WTC11 (cell line): ENCODE results near the gene IAPP. TPM values are rescaled to one million over a fixed set of nuclear protein-coding genes. Genes with fewer than 3 reads are reported as not detected.

Experiments
- ATAC-seq: fragments of 200-7000 bp; cut with Tn5 transposase; 2 replicates; pipeline ENCODE4 v1.10.0; 2021; ENCODE audit warnings: mild to moderate bottlenecking, moderate library complexity
- CTCF ChIA-PET: fragments of 300-600 bp; sonication (Branson Sonifier 250); formaldehyde crosslinking; loops from one replicate; lab custom pipeline; 2021; ENCODE audit warnings: antibody characterized with exemption; lab: Charles Lee
- POLR2A ChIA-PET: fragments of 350-600 bp; sonication (Branson Sonifier 250); formaldehyde crosslinking; loops from one replicate; lab custom pipeline; 2021; ENCODE audit warnings: antibody characterized with exemption; lab: Charles Lee
- DNase-seq: peaks from one replicate; pipeline ENCODE4 v3.0.0; 2021; ENCODE audit warnings: low spot score
- H3K27ac Mint-ChIP-seq: 2 replicates; pipeline ENCODE4 v1.8.0; 2021; ENCODE audit warnings: mixed read lengths
- H3K27me3 Mint-ChIP-seq: 2 replicates; pipeline ENCODE4 v1.8.0; 2021; ENCODE audit warnings: low read depth, mild to moderate bottlenecking, moderate library complexity, mixed read lengths
- H3K36me3 Mint-ChIP-seq: 2 replicates; pipeline ENCODE4 v1.8.0; 2021; ENCODE audit warnings: mixed read lengths
- H3K4me1 Mint-ChIP-seq: 2 replicates; pipeline ENCODE4 v1.8.0; 2022; ENCODE audit warnings: mixed read lengths
- H3K4me3 Mint-ChIP-seq: 2 replicates; pipeline ENCODE4 v1.8.0; 2021; ENCODE audit warnings: mild to moderate bottlenecking, moderate library complexity, mixed read lengths
- H3K9me3 Mint-ChIP-seq: 2 replicates; pipeline ENCODE4 v1.8.0; 2021; ENCODE audit warnings: mixed read lengths
- CBFB ChIP-seq: sonication (generic); formaldehyde crosslinking; IDR thresholded peaks from 2 replicates; pipeline ENCODE4 v1.8.1; 2022; ENCODE audit warnings: mild to moderate bottlenecking, low read depth, missing genetic modification reagents
- CREB1 ChIP-seq: sonication (generic); formaldehyde crosslinking; IDR thresholded peaks from 2 replicates; pipeline ENCODE4 v1.8.0; 2023; ENCODE audit warnings: mild to moderate bottlenecking, missing genetic modification reagents
- CTCF ChIP-seq: fragments of 200-600 bp; IDR thresholded peaks from 2 replicates; pipeline ENCODE4 v1.8.0; 2022; ENCODE audit warnings: antibody characterized with exemption
- ERG ChIP-seq: fragments of 250-450 bp; sonication (Bioruptor Pico); IDR thresholded peaks from 2 replicates; pipeline ENCODE4 v1.8.0; 2021; ENCODE audit warnings: mild to moderate bottlenecking
- ETV6 ChIP-seq: sonication (generic); formaldehyde crosslinking; IDR thresholded peaks from 2 replicates; pipeline ENCODE4 v1.8.1; 2022; ENCODE audit warnings: mild to moderate bottlenecking, missing genetic modification reagents
- FOXP1 ChIP-seq: sonication (generic); formaldehyde crosslinking; IDR thresholded peaks from 2 replicates; pipeline ENCODE4 v1.8.0; 2022; ENCODE audit warnings: missing genetic modification reagents, mild to moderate bottlenecking, moderate library complexity, borderline replicate concordance
- FOXP4 ChIP-seq: sonication (generic); formaldehyde crosslinking; IDR thresholded peaks from 2 replicates; pipeline ENCODE4 v1.8.0; 2022; ENCODE audit warnings: mild to moderate bottlenecking, missing genetic modification reagents
- GABPB1 ChIP-seq: sonication (generic); formaldehyde crosslinking; IDR thresholded peaks from 2 replicates; pipeline ENCODE4 v1.8.1; 2023; ENCODE audit warnings: mild to moderate bottlenecking, missing genetic modification reagents
- GTF2I ChIP-seq: fragments of 250-450 bp; sonication (Bioruptor Pico); conservative IDR thresholded peaks from 2 replicates; pipeline ENCODE4 v1.4.0; 2021; ENCODE audit warnings: mild to moderate bottlenecking
- JUN ChIP-seq: sonication (generic); formaldehyde crosslinking; IDR thresholded peaks from 2 replicates; pipeline ENCODE4 v1.8.0; 2023; ENCODE audit warnings: mild to moderate bottlenecking, missing genetic modification reagents
- MYBL2 ChIP-seq: sonication (generic); formaldehyde crosslinking; IDR thresholded peaks from 2 replicates; pipeline ENCODE4 v1.8.1; 2023; ENCODE audit warnings: mild to moderate bottlenecking, moderate library complexity, missing genetic modification reagents
- PREB ChIP-seq: sonication (generic); formaldehyde crosslinking; IDR thresholded peaks from 2 replicates; pipeline ENCODE4 v1.8.1; 2022; ENCODE audit warnings: mild to moderate bottlenecking, missing genetic modification reagents, moderate library complexity, borderline replicate concordance
- PRRX2 ChIP-seq: fragments of 250-450 bp; sonication (Bioruptor Pico); IDR thresholded peaks from 2 replicates; pipeline ENCODE4 v1.8.0; 2021; ENCODE audit warnings: mild to moderate bottlenecking
- STAT6 ChIP-seq: sonication (generic); formaldehyde crosslinking; conservative IDR thresholded peaks from 2 replicates; pipeline ENCODE4 v1.8.1; 2023; ENCODE audit warnings: mild to moderate bottlenecking, low read depth, missing genetic modification reagents, moderate library complexity
- TP53 ChIP-seq: sonication (generic); formaldehyde crosslinking; IDR thresholded peaks from 2 replicates; pipeline ENCODE4 v1.8.1; 2023; ENCODE audit warnings: mild to moderate bottlenecking, missing genetic modification reagents
- USF2 ChIP-seq: sonication (generic); formaldehyde crosslinking; IDR thresholded peaks from 2 replicates; pipeline ENCODE4 v1.8.1; 2023; ENCODE audit warnings: mild to moderate bottlenecking, missing genetic modification reagents, moderate library complexity
- ZMAT4 ChIP-seq: fragments of 250-450 bp; sonication (Bioruptor Pico); IDR thresholded peaks from 2 replicates; pipeline ENCODE4 v1.9.0; 2021; ENCODE audit warnings: mild to moderate bottlenecking
- ZNF138 ChIP-seq: sonication (generic); formaldehyde crosslinking; conservative IDR thresholded peaks from 2 replicates; pipeline ENCODE4 v1.8.1; 2022; ENCODE audit warnings: mild to moderate bottlenecking, moderate library complexity, missing genetic modification reagents
- ZNF512 ChIP-seq: sonication (generic); formaldehyde crosslinking; IDR thresholded peaks from 2 replicates; pipeline ENCODE4 v1.8.1; 2022; ENCODE audit warnings: missing genetic modification reagents, borderline replicate concordance
- ZSCAN18 ChIP-seq: fragments of 250-450 bp; sonication (Bioruptor Pico); IDR thresholded peaks from 2 replicates; pipeline ENCODE4 v2.1.2; 2022; ENCODE audit warnings: mild to moderate bottlenecking, moderate library complexity
- total RNA-seq: library from RNA; stranded (reverse); gene quantifications from 3 replicates; pipeline ENCODE4 v1.2.3, GENCODE V29; 2021

Gene IAPP
- total RNA-seq, 1 experiment from 2014 or later: not detected

GRCh38 chr12:21350975-21351374 lies 21.7 kb upstream of the IAPP start:
- ChIA-PET POLR2A (no interaction called here), CTCF (no interaction called here)
- Mint-ChIP-seq H3K4me1 (peaks cover 27% of the 10 kb centered on the region), H3K27ac (no peak overlapping the region), H3K4me3 (no peak overlapping the region), H3K36me3 (no peaks in the 10 kb centered on the region), H3K9me3 (no peaks in the 10 kb centered on the region), H3K27me3 (no peaks in the 10 kb centered on the region)
- TF ChIP-seq GABPB1 (CRISPR knock-in tag) (0 out of 2 replicates have a peak, but pooled peaks have one; percentile 21), TP53 (CRISPR knock-in tag) (no peak), ERG (no peak)
- DNase-seq (no peak), ATAC-seq (no peak)

- no peaks in the 10 kb centered on the region for H3K9me3 Mint-ChIP-seq
- TF ChIP-seq USF2 (CRISPR knock-in tag) (no peak), ZNF138 (no peak), CTCF (no peak), ETV6 (CRISPR knock-in tag) (no peak), ZSCAN18 (no peak), GTF2I (no peak), TP53 (CRISPR knock-in tag) (no peak), MYBL2 (no peak), CREB1 (CRISPR knock-in tag) (no peak), FOXP1 (CRISPR knock-in tag) (no peak), STAT6 (CRISPR knock-in tag) (no peak), PREB (CRISPR knock-in tag) (no peak), ZNF512 (no peak), ZMAT4 (CRISPR knock-in tag) (no peak), CBFB (CRISPR knock-in tag) (no peak), FOXP4 (CRISPR knock-in tag) (no peak), PRRX2 (CRISPR knock-in tag) (no peak), JUN (no peak), GABPB1 (CRISPR knock-in tag) (no peak)
- no peak for DNase-seq
- H3K27ac Mint-ChIP-seq: 0 out of 2 replicates have a peak overlapping the region, but pooled peaks have one; percentile 76
- peaks cover 36% of the 10 kb centered on the region for H3K4me1 Mint-ChIP-seq
- no peaks in the 10 kb centered on the region for H3K36me3 Mint-ChIP-seq
- ChIA-PET CTCF (no interaction called here), POLR2A (interaction anchor here (0.5 kb wide), 1 partner anchor 1435 kb away, joined by 4 read pairs; no protein-coding TSS in a partner anchor)
- H3K27me3 Mint-ChIP-seq: no peaks in the 10 kb centered on the region
- no peak overlapping the region for H3K4me3 Mint-ChIP-seq
- peak; percentile 65 for ATAC-seq
Measured at GRCh38 chr12:21353487-21353886, 19.2 kb upstream of the IAPP start.
